ENCODE measurements around the gene ABHD3. TPM values are rescaled to one million over a fixed set of nuclear protein-coding genes. Genes with fewer than 3 reads are reported as not detected.

Gene ABHD3
- total and polyA plus RNA-seq, 2 donors (not counting 3 experiments of a cell fraction or from before 2014, with no cell fraction given), result 6.3 to 14.9 TPM

GRCh38 chr18:21727702-21728101, 23.1 kb upstream of the ABHD3 start:
- DNase-seq (ENCODE audit: low read depth, low spot score) (no peak), FAIRE-seq (no peak)
- no peak overlapping the region for H3K4me2 ChIP-seq (ENCODE audit: insufficient read depth, low read length)
- H3K9me1 ChIP-seq (replicated peaks; ENCODE audit: control insufficient read depth, extremely low read depth, insufficient read depth, low read length), result no peaks in the 10 kb centered on the region
- H4K20me1 ChIP-seq (replicated peaks; ENCODE audit: control insufficient read depth, extremely low read depth, insufficient read depth, low read length), result no peaks in the 10 kb centered on the region
- no peaks in the 10 kb centered on the region for H3K36me3 ChIP-seq (ENCODE audit: control insufficient read depth in 2 of 2, extremely low read depth in 1 of 2, insufficient read depth in 2 of 2, low read length in 2 of 2)
- peaks cover 0 to 6% of the 10 kb centered on the region in 2 experiments for H3K27me3 ChIP-seq (ENCODE audit: control insufficient read depth in 2 of 2, insufficient read depth in 2 of 2, low read length in 2 of 2)
- no peaks in the 10 kb centered on the region for H3K79me2 ChIP-seq (ENCODE audit: control insufficient read depth, insufficient read depth, low read length)
- no peaks in the 10 kb centered on the region for H3K9me3 ChIP-seq (replicated peaks; ENCODE audit: control insufficient read depth, insufficient read depth, low read length)
- no peaks in the 10 kb centered on the region for H3K4me1 ChIP-seq (ENCODE audit: control insufficient read depth, extremely low read depth, insufficient read depth, low read length)
- TF ChIP-seq FOS (IDR thresholded peaks at IDR 0.05; ENCODE audit: borderline replicate concordance, insufficient read depth, low read length) (no peak), JUN (IDR thresholded peaks at IDR 0.05; ENCODE audit: borderline replicate concordance, insufficient read depth, insufficient read length, low read depth) (no peak), MYC (IDR thresholded peaks at IDR 0.05; ENCODE audit: low read depth, low read length) (no peak), POLR2A (IDR thresholded peaks at IDR 0.05; ENCODE audit: low read depth, low read length) (no peak), MAX (IDR thresholded peaks at IDR 0.05; ENCODE audit: insufficient read depth, insufficient read length) (no peak), EZH2 (IDR thresholded peaks at IDR 0.05; ENCODE audit: borderline replicate concordance, low read depth, low read length, severe bottlenecking) (no peak), CTCF (IDR thresholded peaks at IDR 0.05; ENCODE audit: extremely low read depth in 1 of 2, insufficient read depth in 1 of 2, low read depth in 1 of 2, low read length in 2 of 2) (no peak)
- no TSS peak for BruUV-seq (replicated peaks)
- CTCF ChIA-PET, result no interaction called here
- H3K27ac ChIP-seq (ENCODE audit: insufficient read depth, low read depth, low read length), result no peak overlapping the region
- no peak overlapping the region for H2AFZ ChIP-seq (ENCODE audit: low read depth, low read length)
- POLR2A ChIA-PET, result no interaction called here
- H3K4me3 ChIP-seq (replicated peaks in 1 of 3; ENCODE audit: insufficient read depth in 1 of 3, low read depth in 1 of 3, low read length in 3 of 3), result no peak overlapping the region
- intact Hi-C loops (cut with micrococcal nuclease), result no loop called here
- dilution Hi-C loops (cut with MboI; ENCODE audit: extremely low pct_ligation_motif_present, low sequenced_read_pairs), result no loop called here
- H3K9ac ChIP-seq (replicated peaks; ENCODE audit: extremely low read depth, insufficient read depth, low read length), result no peak overlapping the region

Data from endothelial cell of umbilical vein (primary cell).